Measurements from ENCODE around the gene MROH2A.

DNA sequence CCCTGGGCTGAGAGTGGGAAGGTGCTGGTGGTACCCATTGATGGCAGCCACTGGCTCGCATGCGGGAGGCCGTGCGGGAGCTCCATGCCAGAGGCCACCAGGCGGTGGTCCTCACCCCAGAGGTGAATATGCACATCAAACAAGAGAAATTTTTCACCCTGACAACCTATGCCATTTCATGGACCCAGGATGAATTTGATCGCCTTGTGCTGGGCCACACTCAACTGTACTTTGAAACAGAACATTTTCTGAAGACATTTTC lies 30.9 kb upstream of the MROH2A start:
- TF ChIP-seq BACH2 (CRISPR knock-in tag; IDR thresholded peaks at IDR 0.05; ENCODE audit: borderline replicate concordance) = no peak
- TF ChIP-seq ESRRG (CRISPR knock-in tag; IDR thresholded peaks at IDR 0.05) = no peak
- no peak for TF ChIP-seq PATZ1 (CRISPR knock-in tag; IDR thresholded peaks at IDR 0.05; ENCODE audit: borderline replicate concordance)

All from SK-N-SH treated with all-trans-retinoic acid at 6 μM for 48 hours (cell line).